Adrenal gland (tissue), 5 donors: ENCODE data around the gene MAN1B1.

ENCODE experiments used
- CTCF ChIP-seq, 6 experiments: fragments of 450-650 bp in 4 of 6; fragments of 200-600 bp in 2 of 6; sonication (generic) in 1 of 6; IDR thresholded peaks; 1 replicate in 5 of 6; 2 replicates in 1 of 6; pipeline versions ENCODE4 v1.5.1 to v1.8.0; 2016 to 2021; ENCODE audit warnings: antibody characterized with exemption in 6 of 6, mild to moderate bottlenecking in 2 of 6, moderate library complexity in 1 of 6
- POLR2A ChIP-seq, 2 donors: fragments of 450-650 bp; IDR thresholded peaks; one replicate each; pipeline ENCODE4 v1.6.1; 2017; ENCODE audit warnings: antibody characterized with exemption in 2 of 2, mild to moderate bottlenecking in 2 of 2, moderate library complexity in 1 of 2
- donor health status: DM: no; HTN: no; CAD: no.

- TF ChIP-seq CTCF (IDR thresholded peaks at IDR 0.05) (no peak), POLR2A (IDR thresholded peaks at IDR 0.05) (no peak)
Measured at GRCh38 chr9:137128158-137128861, 41.5 kb downstream of the MAN1B1 start.
